Measurements from ENCODE around the gene DSP.

The DSP gene

DNA sequence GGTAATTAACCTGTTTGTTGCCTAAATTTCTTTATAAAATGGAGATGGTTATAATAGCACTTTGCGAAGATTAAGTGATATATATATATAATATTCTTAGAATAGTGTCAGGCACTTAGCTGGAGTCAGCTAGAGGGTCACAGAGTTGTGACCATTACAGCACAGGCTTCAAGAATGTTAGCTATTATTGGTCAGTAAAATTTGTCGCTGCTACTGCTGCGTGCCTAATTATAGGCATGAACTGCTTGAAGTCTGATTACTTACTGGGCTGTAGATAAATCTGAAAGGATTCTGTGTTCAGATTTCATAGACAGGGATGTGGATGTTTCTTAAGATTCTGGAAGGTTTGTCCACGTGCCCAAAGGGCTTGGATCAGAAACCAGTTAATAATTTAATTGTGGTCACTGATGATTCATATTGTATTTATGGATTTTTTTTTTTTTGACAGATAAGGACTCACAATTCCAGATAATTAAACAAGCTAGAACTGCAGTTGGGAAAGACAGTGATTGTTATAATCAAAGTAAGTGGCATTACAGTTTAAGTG, 53.2 kb downstream of the DSP start:
- no peak for DNase-seq

DNA sequence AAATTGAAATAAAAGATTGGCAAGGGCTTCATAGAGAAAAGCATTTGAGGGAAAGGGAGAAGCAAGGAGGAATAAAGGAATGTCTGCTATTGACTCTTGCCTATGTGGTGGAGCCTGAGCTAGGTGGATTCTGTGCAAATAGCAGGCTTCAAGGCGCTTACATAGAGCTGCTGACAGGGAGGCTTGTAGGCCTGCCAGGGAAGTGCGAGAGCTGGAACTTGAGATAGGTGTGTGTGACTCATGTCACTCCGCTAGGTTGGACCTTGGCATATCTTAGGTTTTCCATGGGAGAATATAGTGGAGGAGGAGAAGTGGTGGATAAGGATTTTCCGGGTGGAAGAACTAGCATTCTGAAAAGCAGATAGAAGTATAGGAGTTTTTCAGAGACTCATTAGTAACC, 62.5 kb downstream of the DSP start:
- DNase-seq, result no peak

DNA sequence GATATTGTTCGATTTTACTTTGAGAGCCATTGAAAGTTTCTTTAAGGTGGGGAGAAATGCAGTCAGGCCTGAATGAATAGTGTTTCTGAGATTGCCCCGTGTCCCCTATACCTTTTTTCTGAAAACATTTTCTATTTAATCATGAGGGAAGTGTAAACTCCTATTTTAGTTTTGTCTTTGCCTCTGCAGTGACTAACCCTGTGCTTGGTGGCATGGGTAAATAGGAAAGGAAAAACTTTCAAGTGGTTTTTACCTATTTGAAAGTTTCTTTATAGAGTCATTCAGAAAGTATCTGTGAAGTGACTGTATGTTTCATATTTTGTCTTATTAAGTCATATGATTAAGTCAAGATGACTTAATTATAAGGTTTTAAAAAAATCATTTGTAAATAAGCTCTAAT, 63.0 kb downstream of the DSP start:
- no peak for DNase-seq

DNA sequence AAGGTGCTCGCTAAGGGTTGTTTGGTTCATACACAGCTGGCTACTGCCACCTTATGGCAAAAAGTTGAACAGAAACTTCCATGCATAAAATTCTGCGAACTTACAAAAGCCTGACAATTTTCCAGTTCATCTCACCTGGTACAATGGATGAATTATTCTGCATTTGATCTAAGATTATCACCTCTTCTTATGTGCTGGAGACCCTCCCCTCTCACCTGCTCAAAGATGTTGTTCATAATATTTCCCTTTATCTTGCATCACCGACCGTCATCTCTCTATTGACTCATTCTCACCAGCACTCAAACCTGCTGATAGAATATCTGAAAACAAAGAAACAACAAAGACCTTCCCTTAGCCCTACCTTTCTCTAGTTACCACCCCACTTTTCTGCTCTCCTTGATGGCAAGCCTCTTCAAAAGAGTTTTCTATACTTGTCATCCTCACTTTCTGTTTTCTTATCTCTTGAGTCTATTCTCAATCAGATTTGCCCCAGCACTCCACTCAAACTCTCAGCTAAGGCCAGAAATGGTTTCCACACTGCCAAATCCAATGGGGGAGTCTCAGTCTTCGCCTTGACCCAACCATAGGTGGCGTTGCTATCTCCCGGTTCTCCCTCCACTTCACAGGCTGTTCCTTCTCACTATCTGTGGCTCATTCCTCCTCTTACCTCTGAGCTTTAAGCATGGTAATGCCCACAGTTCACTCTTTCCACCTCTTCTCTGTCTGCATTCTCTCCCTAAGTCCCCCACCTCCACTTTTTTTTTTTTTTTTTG, 74.3 kb downstream of the DSP start:
- DNase-seq, result peak; percentile 22 to 32

DNA sequence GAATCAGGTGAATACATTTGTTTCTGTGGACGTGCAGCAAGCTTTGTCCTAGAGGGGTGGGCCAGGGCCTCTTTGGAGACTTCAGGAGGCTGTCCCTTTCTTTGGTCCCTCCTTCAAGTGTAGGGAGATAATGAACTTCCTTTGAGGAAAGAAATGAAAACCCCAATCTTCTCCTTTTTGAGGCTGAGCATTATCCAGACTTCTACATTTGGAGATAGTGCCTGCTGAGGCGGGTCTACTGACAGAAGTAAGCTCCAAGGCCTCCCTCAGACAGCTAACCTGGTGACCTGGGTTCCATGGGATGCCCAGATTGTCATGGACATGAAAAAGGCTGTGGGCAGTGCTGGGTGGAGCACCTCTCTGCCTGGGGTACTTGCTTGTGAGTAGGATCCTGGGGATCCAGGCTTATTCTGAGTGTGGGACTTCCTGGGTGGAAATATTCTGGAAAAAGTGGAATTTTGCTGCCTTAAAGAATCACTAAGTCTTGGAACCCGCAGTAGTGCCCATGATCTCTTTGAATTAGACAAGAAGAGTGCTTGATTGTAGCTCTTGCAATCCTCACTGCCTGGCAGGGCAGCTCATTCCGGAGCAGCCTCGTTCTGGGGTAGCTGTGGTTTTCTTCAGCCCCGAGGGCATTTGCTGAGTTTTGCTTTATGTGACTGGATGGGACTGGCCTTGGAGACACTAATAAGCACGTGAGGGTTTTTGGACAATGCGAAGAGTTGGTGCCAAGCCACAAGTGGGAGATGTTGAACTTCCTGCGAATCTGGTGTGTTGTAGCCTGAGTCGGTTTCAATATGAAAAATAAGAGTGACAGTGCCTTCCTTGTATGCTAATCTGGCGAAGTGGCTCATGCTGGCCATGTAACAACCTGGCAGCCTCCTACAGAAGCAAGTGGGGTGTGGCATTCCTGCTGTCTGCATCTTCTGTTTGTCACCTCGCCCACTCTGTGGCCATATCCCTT, 76.6 kb downstream of the DSP start:
- peak in 1 of 2 donors; percentile 4 for DNase-seq

- no peak for DNase-seq
Observed at GRCh38 chr6:7621761-7622160, 80.3 kb downstream of the DSP start.

DNA sequence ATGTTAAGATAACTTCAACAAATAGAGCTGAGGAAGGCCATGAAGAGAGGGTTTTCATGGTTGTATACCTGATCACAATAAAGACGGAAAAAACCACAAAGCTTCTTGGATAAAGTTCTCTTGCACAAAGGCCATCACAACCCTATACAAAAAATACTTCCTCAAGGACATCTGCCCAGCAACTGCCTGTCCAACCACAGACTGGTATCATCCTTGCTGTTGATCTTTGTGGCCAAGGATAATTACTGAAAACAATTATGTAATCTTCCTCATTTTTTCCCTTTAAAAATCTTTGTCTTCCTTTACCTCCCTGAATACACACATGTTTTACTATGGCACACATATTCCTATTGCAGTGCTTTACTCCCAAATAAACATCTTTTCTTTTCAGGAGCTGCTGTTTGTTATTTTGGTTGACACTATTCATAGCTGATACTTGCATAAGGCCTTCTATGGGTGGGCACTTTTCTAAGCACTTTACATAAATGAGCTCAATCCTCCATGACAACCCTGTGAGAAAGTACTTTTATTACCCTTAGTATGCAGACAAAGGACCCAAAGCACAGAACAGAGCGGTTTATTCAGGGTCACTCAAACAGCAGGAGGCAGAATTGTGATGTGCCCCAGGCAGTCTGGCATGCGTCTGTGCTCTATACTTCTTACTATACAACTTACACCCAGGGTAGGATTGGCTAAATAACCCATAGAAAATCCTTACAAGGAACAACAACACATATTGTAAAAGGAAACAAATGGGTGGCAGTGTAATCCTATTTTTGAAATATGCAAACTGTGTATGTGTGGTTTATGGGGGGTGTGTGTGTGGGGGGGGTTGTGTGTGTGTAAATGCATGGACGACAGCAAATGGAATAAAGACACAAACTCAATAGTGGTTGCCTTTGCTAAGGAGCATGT, 83.6 kb downstream of the DSP start:
- no peak for DNase-seq

- no peak for DNase-seq
Observed at GRCh38 chr6:7628479-7628878, 87.0 kb downstream of the DSP start.

DNA sequence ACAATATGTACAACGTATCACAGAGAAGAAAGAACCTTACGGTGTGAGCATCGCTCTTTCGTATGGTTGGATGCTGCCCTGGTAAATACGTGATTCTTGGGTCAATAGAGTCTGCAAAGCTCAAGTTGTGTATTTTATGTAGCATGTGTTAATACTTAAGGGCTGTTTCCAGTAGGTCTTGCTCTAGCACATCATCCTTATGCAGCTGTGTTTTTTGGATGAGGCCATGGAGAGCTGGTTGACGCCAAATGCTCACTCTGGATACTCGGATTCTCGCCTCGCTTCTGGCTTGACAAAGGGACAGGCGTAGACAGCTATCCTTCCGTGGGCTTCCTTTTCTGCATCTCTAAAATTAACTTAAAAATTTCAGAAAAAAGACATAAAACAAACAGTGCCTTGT, 87.4 kb downstream of the DSP start:
- no peak for DNase-seq

DNA sequence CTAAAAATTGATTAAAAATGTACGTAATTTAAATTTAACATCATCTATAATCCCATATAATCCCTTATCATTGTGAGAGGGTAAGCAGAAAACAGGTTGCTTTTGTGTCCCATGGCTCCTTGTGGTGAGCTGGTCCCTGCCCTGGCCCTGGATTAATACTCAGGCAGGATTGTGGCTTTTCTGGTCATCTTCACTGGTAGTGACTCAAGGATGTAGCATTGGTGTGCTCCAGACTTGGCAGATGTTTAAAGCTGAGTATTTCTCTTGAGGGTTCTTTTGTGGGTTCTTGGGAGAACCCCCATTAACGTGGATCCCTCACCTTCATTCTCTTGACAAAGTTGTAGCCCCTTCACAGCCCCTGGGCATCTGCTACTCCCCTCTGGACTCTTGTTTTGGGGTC, 87.8 kb downstream of the DSP start:
- DNase-seq, result no peak

GRCh38 chr6:7630792-7631191, 89.3 kb downstream of the DSP start:
- DNase-seq, result no peak

DNA sequence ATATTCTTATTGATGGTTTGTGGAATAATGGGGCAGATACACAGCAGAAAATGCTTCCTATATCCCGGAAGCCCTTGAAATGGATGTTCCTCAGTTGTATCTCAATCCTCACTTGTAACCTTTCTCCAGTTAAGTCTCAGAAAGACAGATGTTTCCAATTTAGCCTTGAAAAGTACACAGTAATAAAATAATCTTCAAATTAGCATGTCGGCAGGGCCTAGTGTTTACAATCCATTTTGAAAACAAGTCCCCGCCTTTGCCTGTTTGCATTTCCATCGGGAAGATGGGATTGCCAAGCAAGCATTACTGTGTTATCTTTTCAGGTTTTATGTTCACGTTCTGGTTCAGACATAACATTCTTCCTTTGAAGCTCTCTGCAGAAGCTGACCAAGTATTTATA, 90.0 kb downstream of the DSP start:
- no peak for DNase-seq

DNA sequence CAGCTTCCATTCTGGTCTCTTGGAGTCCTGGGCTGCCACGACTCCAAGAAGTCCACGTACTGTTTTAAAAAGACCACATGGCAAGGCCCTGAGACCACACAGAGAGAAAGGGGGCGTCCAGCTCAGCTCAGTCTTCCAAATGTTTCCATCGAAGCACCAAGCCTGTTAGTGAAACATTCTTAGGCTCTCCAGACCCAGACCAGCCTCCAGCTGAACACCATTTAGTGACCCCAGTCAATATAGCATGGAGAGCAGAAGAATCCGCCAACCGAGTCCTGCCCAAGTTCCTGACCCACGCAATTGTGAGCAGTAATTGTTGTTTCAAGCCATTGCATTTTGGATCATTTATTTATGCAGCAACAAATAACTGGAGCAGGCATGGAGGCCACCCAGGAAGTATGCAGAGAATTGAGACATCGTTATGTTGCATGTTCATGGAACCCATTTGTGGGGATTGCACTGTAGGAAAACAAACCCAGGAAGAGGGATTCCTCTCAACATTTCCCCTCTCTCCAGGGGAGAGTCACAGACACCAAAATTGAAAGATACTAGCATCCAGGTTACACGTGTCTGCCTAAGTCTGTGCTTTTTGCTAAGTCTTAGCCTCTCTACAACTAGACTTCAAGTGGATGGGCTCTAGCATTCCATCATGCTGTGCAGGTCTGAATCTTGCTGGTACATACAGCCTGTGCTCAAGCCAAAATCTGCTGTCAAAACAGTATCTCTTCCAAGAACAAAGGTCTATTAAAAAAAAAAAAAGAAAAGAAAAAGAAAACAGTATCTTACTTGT, 91.2 kb downstream of the DSP start:
- DNase-seq, result no peak

DNA sequence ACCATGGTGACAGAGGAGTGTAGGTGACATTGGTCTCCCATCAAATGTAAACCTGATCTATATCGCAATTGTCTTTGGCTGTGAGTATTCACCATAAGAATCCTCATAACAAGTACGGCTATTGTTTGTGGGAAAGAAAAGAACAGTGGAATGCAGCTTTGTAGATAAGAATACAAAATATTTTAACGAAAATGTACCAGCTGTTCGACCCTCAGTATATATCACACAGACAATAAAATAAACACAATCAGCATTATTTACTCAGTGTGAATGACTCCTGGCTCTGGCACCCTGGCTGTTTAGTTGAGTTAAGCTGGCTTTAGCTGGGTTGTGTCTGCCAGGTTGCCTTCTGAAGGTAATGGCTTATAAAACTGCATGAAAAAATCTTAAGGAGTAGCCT, 91.9 kb downstream of the DSP start:
- no peak for DNase-seq

DNA sequence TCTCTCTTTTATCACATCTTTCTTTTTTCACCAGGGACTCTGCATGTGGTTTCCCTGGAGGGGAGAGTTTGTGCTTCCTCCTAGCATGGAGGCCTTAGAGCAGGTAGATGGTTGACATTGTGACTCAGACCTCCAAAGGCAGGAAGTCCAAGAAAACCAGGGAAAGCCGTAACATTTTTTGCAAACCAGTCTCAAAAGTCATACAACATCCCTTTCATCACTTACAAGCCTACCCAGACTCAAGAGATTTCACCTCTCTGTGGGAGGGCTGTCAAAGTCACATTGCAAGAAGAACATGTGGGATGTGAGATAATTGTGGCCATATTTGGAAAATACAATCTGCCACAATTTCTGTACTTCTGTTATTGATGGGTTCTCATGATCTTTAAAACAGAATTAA, 94.7 kb downstream of the DSP start:
- no peak for DNase-seq
